HEK293 (cell line): Measurements from ENCODE around the gene FBXO10.

Experiments
- CTCF ChIA-PET: fragments of 350-600 bp; formaldehyde crosslinking; extraction: SDS; loops from one replicate; lab custom pipeline; 2021; ENCODE audit warnings: antibody characterized with exemption; lab: Yijun Ruan, JAX
- POLR2A ChIA-PET: fragments of 300-600 bp; formaldehyde crosslinking; extraction: SDS; loops from one replicate; lab custom pipeline; 2020; ENCODE audit warnings: antibody characterized with exemption, inconsistent platforms; lab: Yijun Ruan, JAX
- H3K27ac ChIP-seq: fragments of 200-500 bp; sonication (Bioruptor generic); 2 replicates; pipeline ENCODE4 v1.5.1; 2014; ENCODE audit warnings: low read depth, low read length, control low read depth, inconsistent platforms; ENCODE audit errors: extremely low read depth
- H3K36me3 ChIP-seq, 2 experiments: fragments of 200-500 bp in 1 of 2; sonication (Bioruptor generic) in 1 of 2; 1 replicate in 1 of 2; 2 replicates in 1 of 2; pipeline ENCODE4 v1.5.1; 2014 to 2017; ENCODE audit warnings: inconsistent platforms in 2 of 2, low read length in 2 of 2; ENCODE audit not compliant: control insufficient read depth in 2 of 2, insufficient read depth in 1 of 2
- H3K4me1 ChIP-seq: fragments of 200-500 bp; sonication (Bioruptor generic); 2 replicates; pipeline ENCODE4 v1.5.1; 2014; ENCODE audit warnings: mild to moderate bottlenecking, low read length, inconsistent platforms; ENCODE audit not compliant: control insufficient read depth, insufficient read depth
- H3K4me3 ChIP-seq: 2 replicates; pipeline ENCODE4 v1.5.1; 2011; ENCODE audit warnings: low read depth, mild to moderate bottlenecking, control low read depth, low read length, moderate library complexity
- H3K9me3 ChIP-seq: fragments of 200-500 bp; sonication (Bioruptor generic); 2 replicates; pipeline ENCODE4 v1.5.1; 2014; ENCODE audit warnings: low read depth, low read length, inconsistent platforms; ENCODE audit not compliant: control insufficient read depth, insufficient read depth
- HOXD13 ChIP-seq: sonication (generic); formaldehyde crosslinking; IDR thresholded peaks from 2 replicates; pipeline ENCODE4 v1.8.0; 2022; ENCODE audit warnings: missing genetic modification reagents, borderline replicate concordance
- PRDM4 ChIP-seq: fragments of 450-650 bp; formaldehyde crosslinking; IDR thresholded peaks from 2 replicates; pipeline ENCODE4 v1.5.1; 2017; ENCODE audit warnings: missing biosample characterization, missing genetic modification characterization
- REPIN1 ChIP-seq: fragments of 450-650 bp; formaldehyde crosslinking; IDR thresholded peaks from 2 replicates; pipeline ENCODE4 v1.5.1; 2017; ENCODE audit warnings: missing biosample characterization, missing genetic modification characterization, low read depth
- REST ChIP-seq: fragments of 450-650 bp; formaldehyde crosslinking; IDR thresholded peaks from 2 replicates; pipeline ENCODE4 v1.5.1; 2016; ENCODE audit warnings: missing biosample characterization, missing genetic modification characterization
- SCRT2 ChIP-seq: fragments of 450-650 bp; formaldehyde crosslinking; IDR thresholded peaks from 2 replicates; pipeline ENCODE4 v1.5.1; 2016; ENCODE audit warnings: missing biosample characterization, missing genetic modification characterization
- SETDB1 ChIP-seq: IDR thresholded peaks from one replicate; pipeline ENCODE4 v1.6.1; 2017; ENCODE audit warnings: mild to moderate bottlenecking, low read length, moderate library complexity, mixed read lengths; ENCODE audit not compliant: insufficient read length
- ZNF140 ChIP-seq: fragments of 450-650 bp; formaldehyde crosslinking; IDR thresholded peaks from 2 replicates; pipeline ENCODE4 v1.5.1; 2016; ENCODE audit warnings: missing biosample characterization, missing genetic modification characterization
- ZNF292 ChIP-seq: fragments of 450-650 bp; formaldehyde crosslinking; IDR thresholded peaks from 2 replicates; pipeline ENCODE4 v1.5.1; 2016; ENCODE audit warnings: low read depth, missing biosample characterization, missing genetic modification characterization, borderline replicate concordance
- ZNF302 ChIP-seq: fragments of 450-650 bp; formaldehyde crosslinking; IDR thresholded peaks from 2 replicates; pipeline ENCODE4 v1.5.1; 2016; ENCODE audit warnings: missing biosample characterization, missing genetic modification characterization, low read depth
- ZNF324 ChIP-seq: fragments of 450-650 bp; formaldehyde crosslinking; IDR thresholded peaks from 2 replicates; pipeline ENCODE4 v1.5.1; 2016; ENCODE audit warnings: missing biosample characterization, missing genetic modification characterization
- ZNF423 ChIP-seq: fragments of 450-650 bp; formaldehyde crosslinking; IDR thresholded peaks from 2 replicates; pipeline ENCODE4 v1.5.1; 2016; ENCODE audit warnings: missing biosample characterization, missing genetic modification characterization
- ZNF561 ChIP-seq: fragments of 450-650 bp; IDR thresholded peaks from 2 replicates; pipeline ENCODE4 v1.5.1; 2018; ENCODE audit warnings: missing biosample characterization, missing genetic modification characterization, borderline replicate concordance
- ZNF658 ChIP-seq: fragments of 450-650 bp; formaldehyde crosslinking; IDR thresholded peaks from 2 replicates; pipeline ENCODE4; 2016; ENCODE audit warnings: missing biosample characterization, missing genetic modification characterization
- ZNF76 ChIP-seq: fragments of 450-650 bp; formaldehyde crosslinking; IDR thresholded peaks from 2 replicates; pipeline ENCODE4; 2016; ENCODE audit warnings: low read depth, missing biosample characterization, missing genetic modification characterization, borderline replicate concordance
- ZXDB ChIP-seq: fragments of 450-650 bp; formaldehyde crosslinking; IDR thresholded peaks from 2 replicates; pipeline ENCODE4 v1.5.1; 2016; ENCODE audit warnings: missing biosample characterization, missing genetic modification characterization

FBXO10 gene

GRCh38 chr9:37496020-37496419 is 80.2 kb downstream of the FBXO10 start:
- no peak overlapping the region for H3K27ac ChIP-seq
- H3K9me3 ChIP-seq: no peaks in the 10 kb centered on the region
- no peak overlapping the region for H3K4me3 ChIP-seq
- ChIA-PET CTCF (interaction anchor here (0.6 to 1.0 kb wide), 3 partner anchors 86 to 585 kb away, joined by 3 to 4 read pairs (median 3); no protein-coding TSS in a partner anchor), POLR2A (interaction anchor here (1.6 to 2.6 kb wide), 2 partner anchors 10 to 30 kb away, joined by 6 to 14 read pairs; partner anchors contain the start of genes POLR1E and ZBTB5)
- peaks cover 8 to 91% of the 10 kb centered on the region in 2 experiments; a peak in 2 of 3 replicates for H3K36me3 ChIP-seq
- H3K4me1 ChIP-seq: no peaks in the 10 kb centered on the region
- TF ChIP-seq REST (tag by site-specific recombination) (no peak), SETDB1 (no peak), ZNF423 (tag by site-specific recombination) (no peak), ZNF561 (no peak)

- ChIA-PET CTCF (interaction anchor here (0.7 to 1.0 kb wide), 3 partner anchors 14 to 87 kb away, joined by 3 to 7 read pairs (median 3); no protein-coding TSS in a partner anchor), POLR2A (interaction anchor here (1.6 to 2.6 kb wide), 2 partner anchors 9 to 30 kb away, joined by 6 to 14 read pairs; partner anchors contain the start of genes POLR1E and ZBTB5)
- no peak for TF ChIP-seq PRDM4 (tag by site-specific recombination)
- no peak for TF ChIP-seq HOXD13 (CRISPR knock-in tag)
- TF ChIP-seq ZNF302 (tag by site-specific recombination): no peak
- no peak for TF ChIP-seq ZNF140 (tag by site-specific recombination)
- TF ChIP-seq SCRT2 (tag by site-specific recombination): no peak
- no peak for TF ChIP-seq ZNF76 (tag by site-specific recombination)
- TF ChIP-seq ZNF658 (tag by site-specific recombination): no peak
- no peak for TF ChIP-seq REPIN1 (tag by site-specific recombination)
- TF ChIP-seq ZNF292 (tag by site-specific recombination): no peak
- no peak overlapping the region for H3K4me3 ChIP-seq
- no peak overlapping the region for H3K27ac ChIP-seq
- no peaks in the 10 kb centered on the region for H3K9me3 ChIP-seq
- H3K4me1 ChIP-seq: no peaks in the 10 kb centered on the region
- H3K36me3 ChIP-seq: peaks cover 8 to 91% of the 10 kb centered on the region in 2 experiments; a peak in 2 of 3 replicates
These were observed 80.6 kb downstream of the FBXO10 start for GRCh38 chr9:37495571-37495970.

GRCh38 chr9:37491939-37492338 is 84.2 kb downstream of the FBXO10 start:
- H3K9me3 ChIP-seq: no peaks in the 10 kb centered on the region
- no peak overlapping the region for H3K27ac ChIP-seq
- CTCF ChIA-PET: no interaction called here
- POLR2A ChIA-PET: no interaction called here
- TF ChIP-seq ZNF324 (tag by site-specific recombination): no peak
- TF ChIP-seq ZXDB: no peak
- H3K4me3 ChIP-seq: no peak overlapping the region
- peaks cover 5 to 95% of the 10 kb centered on the region in 2 experiments; a peak in 2 of 3 replicates for H3K36me3 ChIP-seq
- no peaks in the 10 kb centered on the region for H3K4me1 ChIP-seq
